ENCODE measurements around the gene HSPA5. TPM values are rescaled to one million over a fixed set of nuclear protein-coding genes. Genes with fewer than 3 reads are reported as not detected.
"Not testable (repeated sequence)": the region's sequence is repeated elsewhere in the genome, so short reads cannot be mapped to it uniquely, and the experiment has no call there.

The HSPA5 gene
- 100 to 1,000 TPM; 334 to 484 (median 389) TPM for polyA plus RNA-seq (ENCODE audit: insufficient read length in 4 of 4)

DNA sequence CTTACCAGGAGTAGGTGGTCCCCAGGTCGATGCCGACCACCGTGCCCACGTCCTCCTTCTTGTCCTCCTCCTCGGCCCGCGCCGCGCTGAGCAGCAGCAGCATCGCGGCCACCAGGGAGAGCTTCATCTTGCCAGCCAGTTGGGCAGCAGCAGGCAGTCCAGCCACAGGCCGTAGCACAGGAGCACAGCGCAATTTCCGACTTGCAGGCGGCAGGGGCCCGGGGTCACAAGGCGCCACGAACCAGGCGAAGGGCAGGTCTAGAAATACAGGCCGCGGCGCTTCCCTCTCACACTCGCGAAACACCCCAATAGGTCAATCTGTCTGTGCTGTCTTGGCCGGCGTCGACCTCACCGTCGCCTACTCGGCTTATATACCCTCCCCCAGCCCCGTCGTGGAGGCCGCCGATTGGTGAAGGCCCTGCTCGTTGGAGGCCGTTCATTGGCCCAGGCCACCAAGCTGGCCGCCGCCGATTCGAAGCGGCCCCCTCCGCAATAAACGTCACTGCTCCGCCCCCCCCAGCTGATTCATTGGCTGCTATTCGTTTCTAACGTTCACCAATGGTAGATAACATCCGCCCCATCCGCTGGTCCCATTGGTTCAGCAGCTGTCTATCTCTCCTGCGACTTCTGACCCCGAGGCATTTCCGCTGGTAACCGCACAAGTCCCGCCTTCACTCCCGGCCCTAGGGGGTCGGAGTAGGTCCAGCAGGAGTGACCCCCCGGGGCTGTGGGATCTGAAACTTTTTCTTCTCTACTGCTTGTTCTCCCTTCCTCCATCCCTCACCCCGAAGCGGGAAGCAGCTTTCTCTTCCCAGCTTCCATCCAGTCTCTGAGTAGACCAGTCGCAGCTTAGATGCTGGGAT, at the start of gene HSPA5:
HSPA5 (minus strand) TSS at position 344 of the 863 bp plus-strand sequence; CDS start at position 127, 217 bp downstream.
- DNase-seq (ENCODE audit: low read depth in 4 of 4, low spot score in 3 of 4) = peak; percentile 98 to 100 (median 99)

DNA sequence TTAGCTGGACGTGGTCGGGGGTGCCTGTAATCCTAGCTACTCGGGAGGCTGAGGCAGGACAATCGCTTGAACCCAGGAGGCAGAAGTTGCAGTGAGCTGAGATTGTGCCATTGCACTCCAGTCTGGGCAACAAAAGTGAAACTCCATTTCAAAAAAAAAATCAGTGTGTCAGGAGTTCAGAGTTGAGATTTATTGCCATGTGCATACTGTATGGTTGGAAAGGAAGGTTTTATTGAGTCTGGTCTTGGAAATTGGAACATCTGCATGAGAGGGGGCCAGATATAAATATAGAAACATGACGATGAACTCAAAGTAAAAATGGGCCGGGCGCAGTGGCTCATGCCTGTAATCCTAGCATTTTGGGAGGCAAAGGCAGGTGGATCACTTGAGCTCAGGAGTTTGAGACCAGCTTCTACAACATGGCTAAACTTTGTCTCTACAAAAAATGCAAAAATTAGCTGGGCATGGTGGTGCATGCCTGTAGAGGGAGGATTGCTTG, 45.8 kb upstream of the HSPA5 start:
- DNase-seq (ENCODE audit: low read depth in 4 of 4, low spot score in 3 of 4) = not testable (repeated sequence)

DNA sequence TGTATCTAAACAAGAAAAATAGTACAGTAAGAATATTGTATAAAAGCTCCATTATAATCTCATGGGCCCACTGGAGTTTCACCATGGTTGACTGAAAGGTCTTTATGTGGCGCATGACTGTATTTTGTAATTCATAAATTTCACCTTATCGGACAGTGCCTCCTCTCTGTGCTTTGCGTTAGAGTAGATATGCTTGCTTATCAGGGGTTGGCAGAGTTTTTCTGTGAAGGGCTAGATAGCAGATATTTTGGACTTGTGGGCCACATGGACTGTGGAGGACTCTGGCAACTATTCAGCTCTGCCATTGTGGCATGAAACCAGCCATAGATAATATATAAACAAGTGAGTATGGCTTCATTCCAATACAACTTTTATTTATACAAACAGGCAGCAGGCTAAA, 43.7 kb upstream of the HSPA5 start:
- no peak for DNase-seq (ENCODE audit: low read depth in 4 of 4, low spot score in 3 of 4)

DNA sequence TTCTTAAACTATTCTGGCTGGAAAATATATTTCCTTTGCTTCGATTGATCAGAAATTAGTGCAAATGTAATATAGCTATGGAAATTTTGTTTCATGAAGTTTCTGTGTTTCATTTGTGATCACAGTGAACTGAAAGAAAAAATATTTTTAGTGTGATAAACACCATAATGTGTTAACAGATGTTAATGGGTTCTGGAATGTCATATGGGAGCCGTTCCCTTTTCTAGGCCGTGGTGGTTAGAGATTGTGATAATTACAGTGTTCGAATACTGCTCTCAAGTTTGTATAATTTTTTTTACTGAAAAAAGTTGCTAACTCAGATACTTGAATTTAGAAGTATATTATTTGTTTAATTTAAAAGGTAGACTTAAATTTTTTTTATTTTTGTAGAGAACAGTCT, 39.8 kb upstream of the HSPA5 start:
- DNase-seq (ENCODE audit: low read depth in 4 of 4, low spot score in 3 of 4) = no peak

DNA sequence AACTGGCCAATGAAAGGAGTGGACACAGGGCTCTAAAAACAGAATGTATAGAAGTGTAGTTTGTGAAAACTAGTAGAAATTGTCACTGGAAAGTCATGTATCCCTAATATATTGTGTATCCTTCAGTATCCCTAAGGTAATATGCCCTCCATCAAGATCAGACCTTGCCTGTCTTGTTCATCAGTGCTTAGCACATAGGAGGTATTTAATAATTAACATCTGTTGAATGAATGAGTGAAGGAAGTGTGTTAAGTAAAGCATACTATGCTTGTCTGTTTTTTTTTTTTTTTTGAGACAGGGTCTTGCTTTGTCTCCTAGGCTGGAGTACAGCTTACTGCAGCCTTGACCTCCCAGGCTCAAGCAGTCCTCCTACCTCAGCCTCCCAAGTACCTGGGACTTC, 36.3 kb upstream of the HSPA5 start:
- no peak for DNase-seq (ENCODE audit: low read depth in 4 of 4, low spot score in 3 of 4)

DNA sequence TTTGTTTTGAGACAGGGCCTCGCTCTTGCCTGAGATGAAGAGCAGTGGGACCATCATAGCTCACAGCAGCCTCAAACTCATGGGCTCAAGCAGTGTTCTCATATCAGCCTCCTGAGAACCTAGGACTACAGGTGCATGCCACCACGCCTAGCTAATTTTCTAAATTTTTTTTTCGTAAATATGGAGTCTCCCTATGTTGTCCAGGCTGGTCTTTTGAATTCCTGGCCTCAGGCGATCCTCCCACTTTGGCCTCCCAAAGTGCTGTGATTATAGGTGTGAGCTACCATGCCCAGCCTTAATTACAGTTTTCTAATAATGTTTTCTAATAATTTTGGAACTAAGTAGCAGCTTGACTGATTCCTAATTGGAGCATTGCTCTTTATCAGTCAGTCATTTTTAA, 35.6 kb upstream of the HSPA5 start:
- no peak for DNase-seq (ENCODE audit: low read depth in 4 of 4, low spot score in 3 of 4)

DNA sequence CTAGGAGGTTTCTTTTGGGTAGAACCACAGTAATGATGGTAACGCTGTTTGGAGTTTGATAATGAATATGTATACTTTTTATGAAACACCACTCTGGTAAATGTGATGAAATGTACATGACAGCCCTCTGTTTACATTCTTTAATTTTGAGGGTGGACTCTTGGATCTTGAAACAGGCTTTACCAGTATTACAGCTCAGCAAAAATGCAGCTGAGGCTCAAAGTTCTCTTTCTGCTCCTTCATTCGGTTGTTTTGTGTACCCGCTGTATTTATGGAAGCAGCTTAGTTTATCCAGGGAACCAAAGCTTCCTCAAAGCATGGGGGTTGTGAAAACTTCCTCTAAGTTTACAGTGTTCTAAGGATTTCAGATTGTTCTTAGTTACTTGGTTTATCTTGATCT, 31.6 kb upstream of the HSPA5 start:
- DNase-seq (ENCODE audit: low read depth in 4 of 4, low spot score in 3 of 4) = no peak

DNA sequence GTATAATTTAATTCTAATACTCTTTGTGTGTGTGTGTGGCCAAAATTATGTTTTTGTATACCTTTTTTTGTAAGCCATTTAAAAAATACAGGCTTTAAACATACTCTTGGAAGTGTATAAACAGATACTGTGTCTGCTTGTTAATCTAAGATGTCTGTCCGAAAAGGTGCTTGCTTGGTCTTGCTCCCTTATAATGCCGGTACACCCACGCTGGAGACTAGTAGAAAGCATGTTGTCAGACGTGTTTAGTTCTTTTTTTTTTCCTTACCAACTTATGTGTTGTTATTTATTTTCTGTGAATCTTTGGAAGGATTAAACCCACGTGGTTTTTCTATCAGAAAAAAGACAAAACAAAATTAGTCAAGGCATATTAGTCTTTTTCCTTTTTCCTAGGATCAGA, 29.9 kb upstream of the HSPA5 start:
- DNase-seq (ENCODE audit: low read depth in 4 of 4, low spot score in 3 of 4) = no peak

DNA sequence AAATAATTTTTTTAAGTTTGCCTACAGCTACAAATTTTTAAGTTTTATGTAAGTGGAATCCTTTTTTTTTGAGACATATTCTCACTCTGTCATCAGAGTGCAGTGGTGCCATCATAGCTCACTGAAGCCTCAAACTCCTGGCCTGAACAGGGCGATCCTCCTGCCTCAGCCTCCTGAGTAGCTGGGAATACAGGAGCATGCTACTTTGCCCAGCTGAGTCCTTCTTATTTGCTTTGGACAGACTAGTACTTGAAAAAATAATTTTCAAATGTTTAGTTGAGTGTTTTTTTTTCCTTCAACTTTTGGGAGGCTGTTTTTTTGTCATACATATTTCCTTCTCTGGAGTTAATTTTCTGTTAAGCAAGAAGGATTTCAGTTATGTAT, 27.9 kb upstream of the HSPA5 start:
- no peak for DNase-seq (ENCODE audit: low read depth in 4 of 4, low spot score in 3 of 4)

DNA sequence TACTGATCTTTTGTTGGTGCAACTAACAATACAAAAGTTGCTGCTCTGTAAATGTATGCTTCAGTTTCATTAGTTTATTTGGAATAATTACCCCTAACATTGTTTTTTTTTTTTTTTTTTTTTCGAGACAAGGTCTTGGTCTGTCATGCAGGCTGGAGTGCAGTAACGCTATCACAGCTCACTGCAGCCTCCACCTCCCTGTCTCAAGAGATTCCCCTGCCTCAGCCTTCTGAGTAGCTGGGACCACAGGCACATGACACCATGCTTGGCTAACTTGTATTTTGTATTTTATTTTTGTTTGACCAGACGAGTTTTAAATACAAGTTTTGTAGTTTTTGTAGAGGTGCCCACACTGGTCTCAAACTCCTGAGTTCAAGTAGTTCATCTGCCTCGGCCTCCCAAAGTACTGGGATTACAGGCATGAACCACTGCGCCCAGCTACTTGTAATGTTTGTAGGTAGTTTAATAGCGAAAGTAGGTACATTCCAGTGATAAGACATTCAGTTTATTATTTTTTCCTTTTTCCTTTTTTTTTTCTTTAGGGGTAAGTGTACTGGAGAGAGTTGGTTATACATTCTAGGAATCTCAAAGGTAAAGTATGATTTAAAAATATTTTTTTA, 27.4 kb upstream of the HSPA5 start:
- DNase-seq (ENCODE audit: low read depth in 4 of 4, low spot score in 3 of 4) = no peak

DNA sequence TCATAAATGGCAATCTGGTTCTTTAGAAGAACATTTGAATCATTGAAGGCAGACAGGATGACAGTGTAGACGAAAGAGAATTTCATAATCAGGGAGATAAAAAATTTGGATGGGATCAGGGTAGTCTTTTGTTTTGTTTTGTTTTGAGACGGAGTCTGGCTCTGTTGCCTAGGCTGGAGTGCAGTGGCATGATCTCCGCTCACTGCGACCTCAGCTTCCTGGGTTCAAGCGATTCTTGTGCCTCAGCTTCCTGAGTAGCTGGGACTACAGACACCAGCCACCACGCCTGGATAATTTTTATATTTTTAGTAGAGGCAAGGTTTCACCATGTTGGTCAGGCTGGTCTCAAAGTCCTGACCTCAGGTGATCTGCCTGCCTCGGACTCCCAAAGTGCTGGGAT, 22.9 kb upstream of the HSPA5 start:
- not testable (repeated sequence) for DNase-seq (ENCODE audit: low read depth in 4 of 4, low spot score in 3 of 4)

DNA sequence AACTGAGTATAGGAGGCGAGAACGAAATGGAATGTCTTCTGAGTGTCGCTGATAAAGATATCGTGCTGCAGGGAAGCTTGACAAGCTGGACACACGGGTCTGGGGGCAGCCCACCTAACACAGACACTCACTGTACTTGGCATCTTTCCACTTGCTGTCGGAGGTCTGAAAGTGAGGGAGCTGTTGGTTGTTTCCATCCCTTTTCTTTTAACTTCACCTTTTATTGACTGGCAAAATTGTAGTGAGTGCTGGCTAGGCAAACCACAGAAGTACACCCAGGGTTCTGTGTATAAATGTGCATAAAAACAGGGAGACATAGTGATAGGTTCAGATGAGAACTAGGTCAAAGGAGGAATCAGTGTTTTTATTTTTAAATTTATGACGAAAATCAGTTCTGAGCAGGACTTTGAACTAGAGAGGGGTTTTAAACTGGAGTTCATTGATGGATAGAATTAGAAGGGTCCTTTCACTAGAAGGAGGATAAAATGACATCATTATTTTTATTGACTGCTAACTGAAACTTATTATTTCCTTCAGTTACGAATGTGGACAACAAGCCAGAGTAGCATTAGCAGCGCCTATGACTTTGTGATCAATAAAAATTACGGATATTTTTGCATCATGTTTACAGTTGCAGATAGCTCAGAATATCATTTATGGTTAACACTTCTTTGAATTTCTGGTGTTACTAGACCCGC, 21.3 kb upstream of the HSPA5 start:
- DNase-seq (ENCODE audit: low read depth in 4 of 4, low spot score in 3 of 4) = peak in 3 of 4 donors; percentile 17 to 31 (median 18)

DNA sequence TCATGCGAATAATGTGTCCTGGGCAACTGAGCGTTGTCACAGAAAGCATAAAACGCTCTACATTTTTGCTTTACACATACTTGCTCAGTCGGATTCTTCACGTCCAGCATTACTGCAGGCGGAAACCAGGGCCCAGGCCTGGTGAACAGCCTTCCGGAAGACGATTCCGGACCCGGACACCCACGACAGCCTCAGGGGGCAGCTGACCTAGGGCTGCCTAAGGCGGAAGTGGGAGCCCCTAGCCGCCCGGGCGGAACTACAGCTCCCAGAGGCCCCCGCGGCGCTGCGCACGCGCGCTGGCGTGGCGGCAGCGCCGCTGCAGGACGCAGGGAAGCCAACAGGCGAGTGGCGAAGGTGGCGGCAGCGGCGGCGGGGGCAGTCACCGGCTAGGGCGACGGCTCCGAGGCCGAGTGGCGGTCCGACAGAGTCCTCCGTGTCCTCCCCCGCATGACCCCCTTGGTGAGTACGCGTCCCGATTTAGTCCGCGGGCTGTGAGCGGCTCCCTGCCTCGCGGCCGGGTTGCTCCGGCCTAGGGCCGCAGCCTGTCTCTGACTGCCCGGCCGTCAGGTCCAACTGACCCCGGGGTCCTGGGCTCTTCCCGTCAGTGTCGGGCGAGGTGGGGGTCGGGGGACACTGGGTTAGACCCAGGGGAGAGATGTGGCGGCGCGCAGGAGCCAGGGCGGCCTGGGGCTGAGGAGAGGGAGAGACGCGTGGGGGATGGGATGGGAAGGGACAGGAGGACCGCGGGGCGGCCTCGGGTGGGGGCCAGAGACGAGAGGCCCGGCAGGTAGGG, 20.6 kb upstream of the HSPA5 start, which contains the start of gene GAPVD1:
GAPVD1 (plus strand) TSS at position 326 of the 793 bp plus-strand sequence. CDS start 37,096 bp downstream, outside the sequence.
- peak; percentile 83 to 90 (median 88) for DNase-seq (ENCODE audit: low read depth in 4 of 4, low spot score in 3 of 4)

DNA sequence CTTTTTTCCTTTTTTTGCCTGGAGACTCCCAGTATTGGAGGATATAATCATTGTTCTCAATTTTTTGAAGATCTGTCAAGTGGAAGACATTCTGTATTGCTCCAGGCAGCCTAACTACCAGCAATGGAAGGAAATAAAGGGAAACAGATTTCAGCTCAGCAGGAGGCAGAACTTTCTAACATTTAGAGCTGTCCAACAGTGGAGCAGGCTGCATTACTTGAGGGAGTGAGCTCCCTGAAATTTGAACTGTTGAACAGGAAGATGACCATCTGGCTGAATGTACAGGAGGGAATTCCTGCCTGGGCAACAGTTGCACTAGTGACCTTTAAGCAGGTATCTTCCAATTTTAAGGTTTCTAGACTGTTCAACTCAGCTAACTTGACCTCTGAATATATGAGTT, 19.4 kb upstream of the HSPA5 start:
- DNase-seq (ENCODE audit: low read depth in 4 of 4, low spot score in 3 of 4) = no peak

DNA sequence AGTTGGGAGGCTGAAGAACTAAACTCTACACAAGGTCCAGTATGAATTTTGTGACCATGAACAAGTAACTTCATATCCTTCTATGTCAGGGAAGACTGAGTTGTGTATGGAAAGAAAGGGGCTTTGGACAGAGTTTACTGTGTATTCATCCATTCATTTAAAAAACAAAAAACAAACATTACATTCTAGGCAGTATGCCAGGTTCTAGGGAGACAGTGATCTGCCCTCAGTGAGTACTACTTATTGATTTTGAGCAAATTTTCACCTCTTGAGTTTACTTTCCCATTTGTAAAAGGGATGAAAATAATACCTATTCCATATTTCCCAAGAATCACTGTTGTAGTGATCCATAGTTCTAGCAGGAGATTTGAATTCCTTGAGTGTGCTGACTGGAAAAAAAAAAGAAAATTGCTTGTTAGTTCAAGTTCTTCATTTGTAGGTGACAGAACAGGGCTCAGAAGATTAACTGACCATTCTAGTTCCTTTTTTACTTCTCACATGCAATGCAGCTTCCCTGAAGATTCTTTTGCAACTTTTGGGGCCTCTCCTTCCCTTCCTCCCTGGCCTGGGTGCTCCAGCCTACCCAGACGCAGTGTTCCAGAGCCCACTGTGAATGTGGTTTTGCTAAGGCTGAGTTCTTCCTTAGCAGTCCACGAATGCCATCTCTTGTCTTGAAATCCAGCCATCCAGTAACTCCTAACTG, 17.8 kb upstream of the HSPA5 start:
- DNase-seq (ENCODE audit: low read depth in 4 of 4, low spot score in 3 of 4) = no peak

DNA sequence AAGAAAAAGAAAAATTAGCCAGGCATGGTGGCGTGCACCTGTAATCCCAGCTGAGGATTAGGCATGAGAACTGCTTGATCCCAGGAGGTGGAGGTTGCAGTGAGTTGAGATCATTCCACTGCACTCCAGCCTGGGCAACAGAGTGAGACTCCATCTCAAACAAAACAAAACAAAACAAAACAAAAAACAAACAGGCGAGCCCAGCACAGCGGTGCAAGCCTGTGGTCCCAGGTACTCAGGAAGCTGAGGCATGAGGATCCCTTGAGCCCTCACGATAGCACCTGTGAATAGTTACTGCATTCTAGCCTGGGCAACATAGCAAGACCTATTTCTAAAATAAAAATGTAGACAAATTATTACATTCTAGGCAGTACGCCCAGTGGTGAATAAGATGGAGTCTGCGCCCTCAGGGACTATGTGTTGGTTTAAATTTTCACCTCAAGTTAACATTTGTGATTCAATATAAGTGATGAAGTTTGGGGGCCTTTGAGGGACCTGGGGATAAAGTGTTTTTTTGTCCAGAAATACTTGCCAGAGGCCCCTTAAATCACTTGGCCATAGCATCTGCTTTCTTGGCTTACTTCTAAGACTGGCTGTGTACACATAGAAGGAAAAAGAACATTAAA, 17.1 kb upstream of the HSPA5 start:
- no peak for DNase-seq (ENCODE audit: low read depth in 4 of 4, low spot score in 3 of 4)

DNA sequence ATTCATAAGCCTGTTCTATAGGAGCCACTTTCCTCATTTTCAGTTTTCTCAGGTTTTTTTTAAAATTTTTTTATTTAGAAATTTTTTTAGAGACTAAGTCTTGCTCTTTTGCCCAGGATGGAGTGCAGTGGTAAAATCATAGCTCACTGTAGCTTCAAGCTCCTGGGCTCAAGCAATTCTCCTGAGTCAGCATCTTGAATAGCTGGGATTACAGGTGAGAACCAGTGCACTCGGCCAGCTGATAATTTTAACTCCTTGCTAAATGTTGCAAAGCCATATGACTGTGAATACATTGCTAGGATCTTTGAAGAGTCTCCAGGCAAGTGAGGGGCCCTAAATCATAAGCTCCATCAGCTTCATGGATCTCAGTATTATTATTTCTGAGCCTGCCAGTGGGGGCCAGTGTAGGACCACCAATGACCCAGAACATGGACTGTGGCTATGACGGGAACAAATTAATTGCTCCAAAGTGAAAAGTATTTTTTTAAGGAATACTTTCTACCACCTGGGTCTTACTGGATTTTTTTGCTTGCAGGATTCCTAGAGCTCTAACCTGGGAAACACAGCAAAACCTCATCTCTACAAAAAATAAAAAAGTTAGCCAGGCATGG, 14.7 kb upstream of the HSPA5 start:
- no peak for DNase-seq (ENCODE audit: low read depth in 4 of 4, low spot score in 3 of 4)

DNA sequence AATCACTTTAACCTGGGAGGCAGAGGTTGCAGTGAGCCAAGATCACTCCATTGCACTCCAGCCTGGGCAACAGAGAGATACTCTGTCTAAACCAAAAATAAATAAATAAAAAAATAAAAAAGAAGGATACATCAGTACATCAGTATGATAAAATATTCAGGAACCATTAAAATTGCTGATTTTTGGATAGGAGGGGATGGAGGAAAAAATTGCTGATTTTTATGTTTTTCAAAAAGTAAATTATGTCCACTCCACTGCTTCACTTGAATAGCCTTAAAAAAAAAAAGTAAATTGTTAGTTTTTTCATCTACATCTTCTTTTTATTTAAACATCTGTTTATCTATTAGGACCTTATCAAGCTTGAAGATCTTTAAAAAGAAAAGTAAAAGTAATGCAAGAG, 13.1 kb upstream of the HSPA5 start:
- no peak for DNase-seq (ENCODE audit: low read depth in 4 of 4, low spot score in 3 of 4)

DNA sequence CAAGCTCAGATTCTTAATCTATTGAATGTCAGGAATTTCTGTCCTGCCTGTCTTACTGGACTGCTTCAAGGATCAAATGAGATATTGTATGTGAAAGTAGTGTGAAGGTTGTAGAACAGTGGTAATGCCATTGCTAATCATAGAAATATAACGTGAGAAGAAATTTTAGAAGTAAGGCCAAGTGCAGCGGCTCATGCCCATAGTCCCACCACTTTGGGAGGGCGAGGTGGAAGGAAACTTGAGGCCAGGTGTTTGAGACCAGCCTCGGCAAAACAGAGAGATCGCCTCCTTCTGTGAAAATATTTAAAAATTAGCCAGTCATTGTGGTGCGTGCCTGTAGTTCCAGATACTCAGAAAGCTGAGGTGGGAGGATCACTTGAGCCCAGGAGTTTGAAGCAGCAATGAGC, 5.1 kb upstream of the HSPA5 start:
- DNase-seq (ENCODE audit: low read depth in 4 of 4, low spot score in 3 of 4) = no peak
